Ascending aorta (tissue), 2 donors: Measurements from ENCODE around the gene NTM. TPM values are rescaled to one million over a fixed set of nuclear protein-coding genes. Genes with fewer than 3 reads are reported as not detected.

Experiments
- DNase-seq, 2 donors: peaks; one replicate each; pipeline ENCODE4 v3.0.0-alpha.2; 2019; ENCODE audit warnings: low spot score in 2 of 2
- H3K27ac ChIP-seq, 2 donors: fragments of 200-600 bp; sonication (generic); one replicate each; pipeline ENCODE4 v1.5.1; 2016 to 2017; ENCODE audit warnings: mild to moderate bottlenecking in 1 of 2
- H3K27me3 ChIP-seq: fragments of 200-600 bp; sonication (generic); one replicate; pipeline ENCODE4 v1.5.1; 2017
- H3K36me3 ChIP-seq, 2 donors: fragments of 200-600 bp; sonication (generic); one replicate each; pipeline ENCODE4 v1.5.1; 2016
- H3K4me1 ChIP-seq, 2 donors: fragments of 200-600 bp; sonication (generic); one replicate each; pipeline ENCODE4 v1.5.1; 2016 to 2017; ENCODE audit warnings: mild to moderate bottlenecking in 1 of 2
- H3K4me3 ChIP-seq, 2 donors: fragments of 200-600 bp; sonication (generic); one replicate each; pipeline ENCODE4 v1.5.1; 2016 to 2017; ENCODE audit warnings: mild to moderate bottlenecking in 1 of 2
- H3K9me3 ChIP-seq, 2 donors: fragments of 200-600 bp; sonication (generic); one replicate each; pipeline ENCODE4 v1.5.1; 2016
- intact Hi-C: fragments of 100-400 bp; cut with DNase I; formaldehyde crosslinking; loops from one replicate; pipeline ENCODE4 v1.15.1; 2023
- total RNA-seq: library from RNA; depleted of rRNA; stranded (reverse); fragments of >200 nt; gene quantifications from one replicate; pipeline ENCODE4 v1.1.0, GENCODE V29; 2016
- TF ChIP-seq, protein P1 (sequence below), 3 experiments: fragments of 200-600 bp in 2 of 3; fragments of 450-650 bp in 1 of 3; sonication (generic) in 2 of 3; IDR thresholded peaks; one replicate each; pipeline ENCODE4 v1.5.1; 2016 to 2019; ENCODE audit warnings: antibody characterized with exemption in 3 of 3, mild to moderate bottlenecking in 1 of 3, moderate library complexity in 1 of 3

The NTM gene
- total RNA-seq, 1 donor from 2014 or later: not detected

DNA sequence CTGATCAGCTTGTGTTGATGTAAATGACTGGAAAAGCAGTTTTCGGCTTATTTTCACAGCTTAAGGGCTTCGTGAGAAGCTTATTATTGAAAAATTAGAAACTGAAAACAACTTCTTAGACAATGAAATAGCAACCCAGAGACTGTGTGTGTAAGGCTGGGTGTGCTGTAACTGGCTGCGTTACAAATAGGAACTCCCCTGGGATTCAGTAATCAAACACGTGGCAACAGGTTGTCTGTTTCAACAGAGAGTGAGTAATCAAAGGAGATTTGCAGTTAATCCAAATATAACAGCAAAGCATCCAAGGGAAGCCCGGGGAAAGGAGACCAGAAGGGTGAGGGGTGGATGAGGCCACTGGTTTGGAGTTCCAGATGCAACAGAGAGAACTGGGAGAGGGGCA, 19.2 kb downstream of the NTM start:
- DNase-seq: no peak
- Histone ChIP-seq H3K27me3 (no peaks in the 10 kb centered on the region), H3K4me3 (no peak overlapping the region), H3K9me3 (no peaks in the 10 kb centered on the region), H3K36me3 (no peaks in the 10 kb centered on the region), H3K4me1 (no peaks in the 10 kb centered on the region), H3K27ac (no peak overlapping the region)
- TF ChIP-seq, protein P1, sequence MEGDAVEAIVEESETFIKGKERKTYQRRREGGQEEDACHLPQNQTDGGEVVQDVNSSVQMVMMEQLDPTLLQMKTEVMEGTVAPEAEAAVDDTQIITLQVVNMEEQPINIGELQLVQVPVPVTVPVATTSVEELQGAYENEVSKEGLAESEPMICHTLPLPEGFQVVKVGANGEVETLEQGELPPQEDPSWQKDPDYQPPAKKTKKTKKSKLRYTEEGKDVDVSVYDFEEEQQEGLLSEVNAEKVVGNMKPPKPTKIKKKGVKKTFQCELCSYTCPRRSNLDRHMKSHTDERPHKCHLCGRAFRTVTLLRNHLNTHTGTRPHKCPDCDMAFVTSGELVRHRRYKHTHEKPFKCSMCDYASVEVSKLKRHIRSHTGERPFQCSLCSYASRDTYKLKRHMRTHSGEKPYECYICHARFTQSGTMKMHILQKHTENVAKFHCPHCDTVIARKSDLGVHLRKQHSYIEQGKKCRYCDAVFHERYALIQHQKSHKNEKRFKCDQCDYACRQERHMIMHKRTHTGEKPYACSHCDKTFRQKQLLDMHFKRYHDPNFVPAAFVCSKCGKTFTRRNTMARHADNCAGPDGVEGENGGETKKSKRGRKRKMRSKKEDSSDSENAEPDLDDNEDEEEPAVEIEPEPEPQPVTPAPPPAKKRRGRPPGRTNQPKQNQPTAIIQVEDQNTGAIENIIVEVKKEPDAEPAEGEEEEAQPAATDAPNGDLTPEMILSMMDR (IDR thresholded peaks at IDR 0.05): no peak
- intact Hi-C loops: no loop called here

DNA sequence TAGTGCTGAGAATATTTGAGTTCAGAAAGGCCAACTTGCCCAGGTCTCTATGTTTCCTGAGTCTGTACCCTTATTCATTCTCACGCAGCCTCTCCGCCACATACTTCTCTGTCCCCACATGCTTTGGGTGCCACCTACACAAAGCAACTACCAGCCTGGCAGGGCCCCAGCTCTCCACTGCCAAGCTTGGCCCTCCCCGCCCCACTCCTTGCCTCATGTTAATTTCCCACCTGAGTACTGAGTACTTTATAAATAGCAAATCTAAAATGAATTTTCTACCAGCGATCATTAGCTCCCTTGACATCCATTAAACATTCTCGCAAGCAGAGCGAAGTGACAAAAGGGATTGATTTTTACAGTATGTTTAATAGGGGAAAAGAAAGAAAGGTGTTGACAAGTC, 20.8 kb downstream of the NTM start:
- intact Hi-C loops: no loop called here
- TF ChIP-seq, protein P1 (IDR thresholded peaks at IDR 0.05): no peak
- H3K9me3 ChIP-seq: no peaks in the 10 kb centered on the region

DNA sequence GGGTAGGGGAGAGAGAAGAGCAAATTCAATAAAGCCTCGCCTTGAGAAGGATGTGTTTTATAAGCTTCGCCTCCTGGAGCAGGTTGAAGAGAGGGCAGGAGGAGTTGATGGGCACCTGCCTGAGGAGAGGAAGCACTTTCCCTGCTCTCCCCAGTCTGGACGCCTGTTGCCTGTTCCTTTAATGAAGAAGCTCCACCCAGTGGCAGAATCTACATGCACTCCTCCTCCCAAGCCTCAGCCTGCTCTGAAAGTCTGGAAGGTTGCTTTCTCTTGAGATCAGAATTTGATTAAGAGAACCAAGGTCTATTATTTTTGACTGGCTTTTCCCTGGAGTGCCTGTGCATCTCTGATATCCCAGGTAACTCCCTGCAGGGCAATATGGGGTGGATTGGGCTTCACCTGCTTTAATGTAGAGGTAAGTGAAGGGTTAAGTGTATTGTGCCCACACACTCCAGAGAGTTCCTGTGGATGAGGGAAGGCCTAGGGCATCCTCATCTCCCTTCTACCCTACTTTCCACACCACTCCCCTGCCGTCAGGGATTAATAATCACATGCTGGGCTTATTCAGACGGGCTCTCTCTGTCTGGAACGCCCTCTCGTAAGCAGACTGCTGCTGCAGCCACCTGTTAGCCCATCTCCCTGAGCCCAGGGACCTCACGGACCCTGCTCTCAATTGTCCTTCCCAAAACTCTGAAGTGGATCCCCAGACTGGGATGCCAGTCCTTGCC, 22.3 kb downstream of the NTM start:
- no peak for DNase-seq
- Histone ChIP-seq H3K27ac (no peak overlapping the region), H3K4me1 (no peaks in the 10 kb centered on the region), H3K9me3 (no peaks in the 10 kb centered on the region), H3K27me3 (no peaks in the 10 kb centered on the region), H3K4me3 (no peak overlapping the region), H3K36me3 (no peaks in the 10 kb centered on the region)
- TF ChIP-seq, protein P1 (IDR thresholded peaks at IDR 0.05): no peak
- intact Hi-C loops: no loop called here

More for the DNA sequence above, 20.8 kb downstream of the NTM start:
- H3K4me1 ChIP-seq: no peaks in the 10 kb centered on the region
- no peaks in the 10 kb centered on the region for H3K27me3 ChIP-seq
- H3K36me3 ChIP-seq: no peaks in the 10 kb centered on the region
- no peak overlapping the region for H3K27ac ChIP-seq
- no peak for DNase-seq
- H3K4me3 ChIP-seq: no peak overlapping the region

- TF ChIP-seq, protein P1 (IDR thresholded peaks at IDR 0.05): no peak
- no peak overlapping the region for H3K27ac ChIP-seq
- H3K4me3 ChIP-seq: no peak overlapping the region
- H3K36me3 ChIP-seq: no peaks in the 10 kb centered on the region
- no peaks in the 10 kb centered on the region for H3K27me3 ChIP-seq
- H3K4me1 ChIP-seq: no peaks in the 10 kb centered on the region
- no peaks in the 10 kb centered on the region for H3K9me3 ChIP-seq
- DNase-seq: no peak
- intact Hi-C loops: no loop called here
These were observed 23.3 kb downstream of the NTM start for GRCh38 chr11:131393691-131394090.

- Histone ChIP-seq H3K4me3 (no peak overlapping the region), H3K36me3 (no peaks in the 10 kb centered on the region), H3K9me3 (no peaks in the 10 kb centered on the region), H3K27me3 (no peaks in the 10 kb centered on the region), H3K27ac (no peak overlapping the region), H3K4me1 (no peaks in the 10 kb centered on the region)
- TF ChIP-seq, protein P1 (IDR thresholded peaks at IDR 0.05): no peak
- intact Hi-C loops: no loop called here
- no peak for DNase-seq
These were observed 27.3 kb downstream of the NTM start for GRCh38 chr11:131397675-131398074.
